ENCODE data around the gene PPP2R3B. TPM values are rescaled to one million over a fixed set of nuclear protein-coding genes. Genes with fewer than 3 reads are reported as not detected.
"Not testable (repeated sequence)": the region's sequence is repeated elsewhere in the genome, so short reads cannot be mapped to it uniquely, and the experiment has no call there.

The PPP2R3B gene
- 63.0 to 65.5 TPM (median 65.2 TPM) in 3 replicates for total RNA-seq

GRCh38 chrX:386768-387575, at the start of gene PPP2R3B:
PPP2R3B (minus strand) TSS chrX:386907; CDS start chrX:386691, 216 bp downstream.
- H3K27ac Mint-ChIP-seq: peak within 1 kb of the TSS; percentile 99
- no peaks in the 10 kb centered on the region for H3K36me3 Mint-ChIP-seq
- DNase-seq (ENCODE audit: low spot score in 2 of 2, unreplicated experiment in 2 of 2): peak; percentile 99
- H3K27me3 Mint-ChIP-seq (ENCODE audit: low read depth): no peaks in the 10 kb centered on the region
- TF ChIP-seq CTCF (IDR thresholded peaks at IDR 0.05; ENCODE audit: unreplicated experiment): no peak
- no peaks in the 10 kb centered on the region for H3K9me3 Mint-ChIP-seq
- H3K4me3 Mint-ChIP-seq: peak within 1 kb of the TSS; percentile 86
- H3K4me1 Mint-ChIP-seq: peaks cover 2% of the 10 kb centered on the region

GRCh38 chrX:435536-436122, 48.9 kb upstream of the PPP2R3B start:
- peaks cover 5% of the 10 kb centered on the region for H3K4me1 Mint-ChIP-seq
- peaks cover 5% of the 10 kb centered on the region for H3K9me3 Mint-ChIP-seq
- H3K27me3 Mint-ChIP-seq (ENCODE audit: low read depth): peaks cover 48% of the 10 kb centered on the region
- no peaks in the 10 kb centered on the region for H3K36me3 Mint-ChIP-seq
- no peak for DNase-seq (ENCODE audit: low spot score in 2 of 2, unreplicated experiment in 2 of 2)
- TF ChIP-seq CTCF (IDR thresholded peaks at IDR 0.05; ENCODE audit: unreplicated experiment): no peak
- H3K27ac Mint-ChIP-seq: no peak overlapping the region
- H3K4me3 Mint-ChIP-seq: no peak overlapping the region

GRCh38 chrX:434946-435345, 48.2 kb upstream of the PPP2R3B start:
- H3K27ac Mint-ChIP-seq: no peak overlapping the region
- H3K4me1 Mint-ChIP-seq: peaks cover 5% of the 10 kb centered on the region
- no peak overlapping the region for H3K4me3 Mint-ChIP-seq

GRCh38 chrX:433771-434170, 47.1 kb upstream of the PPP2R3B start:
- Mint-ChIP-seq H3K36me3 (no peaks in the 10 kb centered on the region), H3K4me3 (no peak overlapping the region), H3K27ac (no peak overlapping the region), H3K27me3 (ENCODE audit: low read depth) (peaks cover 61% of the 10 kb centered on the region), H3K9me3 (no peaks in the 10 kb centered on the region), H3K4me1 (peaks cover 5% of the 10 kb centered on the region)
- no peak for DNase-seq (ENCODE audit: low spot score in 2 of 2, unreplicated experiment in 2 of 2)
- no peak for TF ChIP-seq CTCF (IDR thresholded peaks at IDR 0.05; ENCODE audit: unreplicated experiment)

More at GRCh38 chrX:434946-435345, 48.2 kb upstream of the PPP2R3B start:
- TF ChIP-seq CTCF (IDR thresholded peaks at IDR 0.05; ENCODE audit: unreplicated experiment): no peak
- Mint-ChIP-seq H3K27me3 (ENCODE audit: low read depth) (peaks cover 55% of the 10 kb centered on the region), H3K36me3 (no peaks in the 10 kb centered on the region), H3K9me3 (no peaks in the 10 kb centered on the region)
- no peak for DNase-seq (ENCODE audit: low spot score in 2 of 2, unreplicated experiment in 2 of 2)

GRCh38 chrX:432666-433065, 46.0 kb upstream of the PPP2R3B start:
- not testable (repeated sequence) for H3K4me1 Mint-ChIP-seq; H3K9me3 Mint-ChIP-seq; H3K27ac Mint-ChIP-seq; H3K36me3 Mint-ChIP-seq; DNase-seq (ENCODE audit: low spot score in 2 of 2, unreplicated experiment in 2 of 2); H3K4me3 Mint-ChIP-seq
- H3K27me3 Mint-ChIP-seq (ENCODE audit: low read depth): peaks cover 70% of the 10 kb centered on the region

GRCh38 chrX:431492-432111, 44.9 kb upstream of the PPP2R3B start:
- no peak for TF ChIP-seq CTCF (IDR thresholded peaks at IDR 0.05; ENCODE audit: unreplicated experiment)
- no peak for DNase-seq (ENCODE audit: low spot score in 2 of 2, unreplicated experiment in 2 of 2)
- Mint-ChIP-seq H3K9me3 (no peaks in the 10 kb centered on the region), H3K27ac (no peak overlapping the region), H3K4me3 (no peak overlapping the region), H3K4me1 (peaks cover 2% of the 10 kb centered on the region), H3K36me3 (no peaks in the 10 kb centered on the region), H3K27me3 (ENCODE audit: low read depth) (peaks cover 69% of the 10 kb centered on the region)
